GM12878 (cell line): ENCODE results near the gene NEMF. TPM values are rescaled to one million over a fixed set of nuclear protein-coding genes. Genes with fewer than 3 reads are reported as not detected.
A peak's percentile ranks its signal among the peaks of the same experiment; 100 is the strongest.

Source experiments
- BHLHE40 ChIP-seq, 2 experiments: fragments of 450-650 bp in 1 of 2; IDR thresholded peaks; 2 replicates each; pipeline ENCODE4 v1.6.1; 2011 to 2017; ENCODE audit warnings: low read depth in 2 of 2, borderline replicate concordance in 1 of 2, improper control_type of control experiment in 1 of 2, low read length in 1 of 2, mild to moderate bottlenecking in 1 of 2
- BMI1 ChIP-seq: fragments of 450-650 bp; IDR thresholded peaks from 2 replicates; pipeline ENCODE4 v1.6.1; 2016; ENCODE audit warnings: mild to moderate bottlenecking, moderate library complexity, borderline replicate concordance
- CEBPB ChIP-seq, 2 experiments: fragments of 150-350 bp in 1 of 2; IDR thresholded peaks; 2 replicates each; pipeline ENCODE4 v1.6.1; 2012 to 2014; ENCODE audit warnings: low read depth in 2 of 2, low read length in 2 of 2, borderline replicate concordance in 1 of 2, inconsistent platforms in 1 of 2
- HDAC2 ChIP-seq: fragments of 200-600 bp; sonication (generic); IDR thresholded peaks from 2 replicates; pipeline ENCODE4 v1.6.1; 2017
- HDAC6 ChIP-seq: fragments of 200-600 bp; sonication (generic); IDR thresholded peaks from one replicate; pipeline ENCODE4 v1.8.0; 2017; ENCODE audit warnings: antibody characterized with exemption; ENCODE audit not compliant: unreplicated experiment
- IRF4 ChIP-seq: IDR thresholded peaks from 2 replicates; pipeline ENCODE4 v1.6.1; 2011; ENCODE audit warnings: low read depth, low read length
- JUND ChIP-seq: IDR thresholded peaks from 2 replicates; pipeline ENCODE4 v1.6.1; 2012; ENCODE audit warnings: low read depth, mild to moderate bottlenecking, low read length, improper control_type of control experiment, moderate library complexity
- MYC ChIP-seq: IDR thresholded peaks from 2 replicates; pipeline ENCODE4 v1.6.1; 2011; ENCODE audit warnings: mild to moderate bottlenecking, low read length, moderate library complexity, inconsistent platforms; ENCODE audit not compliant: insufficient read depth, insufficient replicate concordance, insufficient read length, severe bottlenecking
- NR2F1 ChIP-seq: fragments of 450-650 bp; conservative IDR thresholded peaks from 2 replicates; pipeline ENCODE4 v1.6.1; 2017; ENCODE audit warnings: mild to moderate bottlenecking
- PML ChIP-seq: IDR thresholded peaks from 2 replicates; pipeline ENCODE4 v1.6.1; 2012; ENCODE audit warnings: low read length, inconsistent platforms
- POLR2AphosphoS2 ChIP-seq: IDR thresholded peaks from 2 replicates; pipeline ENCODE4 v1.6.1; 2011; ENCODE audit warnings: low read depth, mild to moderate bottlenecking, low read length, improper control_type of control experiment, moderate library complexity
- RFX5 ChIP-seq: IDR thresholded peaks from 2 replicates; pipeline ENCODE4 v1.6.1; 2011; ENCODE audit warnings: low read depth, low read length, improper control_type of control experiment
- RUNX3 ChIP-seq: IDR thresholded peaks from 2 replicates; pipeline ENCODE4 v1.6.1; 2012; ENCODE audit warnings: low read length, inconsistent platforms
- SIX5 ChIP-seq: IDR thresholded peaks from 2 replicates; pipeline ENCODE4 v1.6.1; 2011; ENCODE audit warnings: mild to moderate bottlenecking, low read depth, low read length, moderate library complexity; ENCODE audit not compliant: severe bottlenecking
- SMAD5 ChIP-seq: IDR thresholded peaks from 2 replicates; pipeline ENCODE4 v1.6.1; 2016; ENCODE audit warnings: antibody characterized with exemption, low read depth
- SMARCA5 ChIP-seq: fragments of 450-650 bp; IDR thresholded peaks from 2 replicates; pipeline ENCODE4 v1.6.1; 2017; ENCODE audit warnings: mild to moderate bottlenecking
- STAT3 ChIP-seq: IDR thresholded peaks from 2 replicates; pipeline ENCODE4 v1.6.1; 2011; ENCODE audit warnings: low read depth, low read length, improper control_type of control experiment
- TAF1 ChIP-seq: IDR thresholded peaks from 2 replicates; pipeline ENCODE4 v1.6.1; 2011; ENCODE audit warnings: mild to moderate bottlenecking, low read depth, low read length, borderline replicate concordance
- TCF12 ChIP-seq: IDR thresholded peaks from 2 replicates; pipeline ENCODE4 v1.6.1; 2011; ENCODE audit warnings: low read depth, mild to moderate bottlenecking, low read length
- TCF3 ChIP-seq: IDR thresholded peaks from 2 replicates; pipeline ENCODE4 v1.6.1; 2012; ENCODE audit warnings: low read depth, mild to moderate bottlenecking, low read length, borderline replicate concordance; ENCODE audit not compliant: insufficient read depth
- YBX1 ChIP-seq: fragments of 450-650 bp; IDR thresholded peaks from 2 replicates; pipeline ENCODE4 v1.6.1; 2016; ENCODE audit warnings: antibody characterized with exemption
- ZSCAN29 ChIP-seq: fragments of 450-650 bp; IDR thresholded peaks from 2 replicates; pipeline ENCODE4 v1.6.1; 2017; ENCODE audit warnings: mild to moderate bottlenecking, moderate library complexity
- polyA plus RNA-seq, 11 experiments: library from polyadenylated mRNA; depleted of rRNA in 4 of 11; unstranded in 6 of 11; stranded (reverse) in 5 of 11; fragments of >200 nt; fragmentation: Nextera tagmentation in 4 of 11; fragmentation: Illumina TruSeq in 1 of 11; extraction: Ambion mirVana in 4 of 11; extraction: Trizol in 1 of 11; gene quantifications; 1 replicate in 1 of 11; 2 replicates in 10 of 11; pipeline versions ENCODE4 v1.2.1 to v1.2.3, GENCODE V29; 2011 to 2016; ENCODE audit warnings: inconsistent platforms in 2 of 11, missing spikeins in 2 of 11, low read depth in 1 of 11
- total RNA-seq, 4 experiments: library from RNA; depleted of rRNA in 3 of 4; stranded (reverse); fragments of >200 nt in 3 of 4; fragmentation: Illumina TruSeq in 1 of 4; extraction: Trizol in 1 of 4; gene quantifications; 2 replicates each; pipeline versions ENCODE4 v1.2.1 to v1.2.3, GENCODE V29; 2013 to 2021
- TF ChIP-seq, protein P1 (sequence below): fragments of 450-650 bp; IDR thresholded peaks from 2 replicates; pipeline ENCODE4 v1.6.1; 2016; ENCODE audit warnings: mild to moderate bottlenecking, moderate library complexity, borderline replicate concordance
- TF ChIP-seq, protein P2 (sequence below), 3 experiments: IDR thresholded peaks in 2 of 3; conservative IDR thresholded peaks in 1 of 3; 2 replicates each; pipeline ENCODE4 v1.5.1; 2011; ENCODE audit warnings: low read depth in 3 of 3, low read length in 3 of 3, mild to moderate bottlenecking in 3 of 3, control low read depth in 2 of 3, moderate library complexity in 2 of 3, inconsistent platforms in 1 of 3, mixed read lengths in 1 of 3; ENCODE audit not compliant: control insufficient read depth in 2 of 3, insufficient read depth in 1 of 3; ENCODE audit errors: extremely low read depth in 1 of 3
- TF ChIP-seq, protein P3 (sequence below): IDR thresholded peaks from 2 replicates; pipeline ENCODE4 v1.6.1; 2011; ENCODE audit warnings: low read depth, mild to moderate bottlenecking, low read length, moderate library complexity, borderline replicate concordance; ENCODE audit errors: extremely low read depth

Gene NEMF
- total and polyA plus RNA-seq, 10 of the 15 experiments (the other 5 are each of a cell fraction or from before 2014, with no cell fraction given) = 31.5 to 80.1 (median 61.1) TPM

DNA sequence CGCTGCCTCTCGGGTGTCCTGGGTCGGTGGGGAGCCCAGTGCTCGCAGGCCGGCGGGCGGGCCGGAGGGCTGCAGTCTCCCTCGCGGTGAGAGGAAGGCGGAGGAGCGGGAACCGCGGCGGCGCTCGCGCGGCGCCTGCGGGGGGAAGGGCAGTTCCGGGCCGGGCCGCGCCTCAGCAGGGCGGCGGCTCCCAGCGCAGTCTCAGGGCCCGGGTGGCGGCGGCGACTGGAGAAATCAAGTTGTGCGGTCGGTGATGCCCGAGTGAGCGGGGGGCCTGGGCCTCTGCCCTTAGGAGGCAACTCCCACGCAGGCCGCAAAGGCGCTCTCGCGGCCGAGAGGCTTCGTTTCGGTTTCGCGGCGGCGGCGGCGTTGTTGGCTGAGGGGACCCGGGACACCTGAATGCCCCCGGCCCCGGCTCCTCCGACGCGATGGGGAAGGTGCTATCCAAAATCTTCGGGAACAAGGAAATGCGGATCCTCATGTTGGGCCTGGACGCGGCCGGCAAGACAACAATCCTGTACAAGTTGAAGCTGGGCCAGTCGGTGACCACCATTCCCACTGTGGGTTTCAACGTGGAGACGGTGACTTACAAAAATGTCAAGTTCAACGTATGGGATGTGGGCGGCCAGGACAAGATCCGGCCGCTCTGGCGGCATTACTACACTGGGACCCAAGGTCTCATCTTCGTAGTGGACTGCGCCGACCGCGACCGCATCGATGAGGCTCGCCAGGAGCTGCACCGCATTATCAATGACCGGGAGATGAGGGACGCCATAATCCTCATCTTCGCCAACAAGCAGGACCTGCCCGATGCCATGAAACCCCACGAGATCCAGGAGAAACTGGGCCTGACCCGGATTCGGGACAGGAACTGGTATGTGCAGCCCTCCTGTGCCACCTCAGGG is 41.0 kb upstream of the NEMF start (continued):
- TF ChIP-seq, protein P1, sequence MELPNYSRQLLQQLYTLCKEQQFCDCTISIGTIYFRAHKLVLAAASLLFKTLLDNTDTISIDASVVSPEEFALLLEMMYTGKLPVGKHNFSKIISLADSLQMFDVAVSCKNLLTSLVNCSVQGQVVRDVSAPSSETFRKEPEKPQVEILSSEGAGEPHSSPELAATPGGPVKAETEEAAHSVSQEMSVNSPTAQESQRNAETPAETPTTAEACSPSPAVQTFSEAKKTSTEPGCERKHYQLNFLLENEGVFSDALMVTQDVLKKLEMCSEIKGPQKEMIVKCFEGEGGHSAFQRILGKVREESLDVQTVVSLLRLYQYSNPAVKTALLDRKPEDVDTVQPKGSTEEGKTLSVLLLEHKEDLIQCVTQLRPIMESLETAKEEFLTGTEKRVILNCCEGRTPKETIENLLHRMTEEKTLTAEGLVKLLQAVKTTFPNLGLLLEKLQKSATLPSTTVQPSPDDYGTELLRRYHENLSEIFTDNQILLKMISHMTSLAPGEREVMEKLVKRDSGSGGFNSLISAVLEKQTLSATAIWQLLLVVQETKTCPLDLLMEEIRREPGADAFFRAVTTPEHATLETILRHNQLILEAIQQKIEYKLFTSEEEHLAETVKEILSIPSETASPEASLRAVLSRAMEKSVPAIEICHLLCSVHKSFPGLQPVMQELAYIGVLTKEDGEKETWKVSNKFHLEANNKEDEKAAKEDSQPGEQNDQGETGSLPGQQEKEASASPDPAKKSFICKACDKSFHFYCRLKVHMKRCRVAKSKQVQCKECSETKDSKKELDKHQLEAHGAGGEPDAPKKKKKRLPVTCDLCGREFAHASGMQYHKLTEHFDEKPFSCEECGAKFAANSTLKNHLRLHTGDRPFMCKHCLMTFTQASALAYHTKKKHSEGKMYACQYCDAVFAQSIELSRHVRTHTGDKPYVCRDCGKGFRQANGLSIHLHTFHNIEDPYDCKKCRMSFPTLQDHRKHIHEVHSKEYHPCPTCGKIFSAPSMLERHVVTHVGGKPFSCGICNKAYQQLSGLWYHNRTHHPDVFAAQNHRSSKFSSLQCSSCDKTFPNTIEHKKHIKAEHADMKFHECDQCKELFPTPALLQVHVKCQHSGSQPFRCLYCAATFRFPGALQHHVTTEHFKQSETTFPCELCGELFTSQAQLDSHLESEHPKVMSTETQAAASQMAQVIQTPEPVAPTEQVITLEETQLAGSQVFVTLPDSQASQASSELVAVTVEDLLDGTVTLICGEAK = no peak
- TF ChIP-seq BMI1 (no peak), RUNX3 (peak; percentile 80), SMARCA5 (peak; percentile 77), SMAD5 (no peak; the same call in 1 of the 2 replicates), TCF3 (0 out of 2 replicates have a peak, but pooled peaks have one; percentile 12), MYC (peak; percentile 27), SIX5 (no peak), STAT3 (no peak), HDAC2 (no peak), HDAC6 (no peak), TCF12 (no peak), TAF1 (no peak), ZSCAN29 (peak; percentile 20), POLR2AphosphoS2 (0 out of 2 replicates have a peak, but pooled peaks have one; percentile 5), CEBPB (IDR thresholded peaks at IDR 0.05; ENCODE audit: borderline replicate concordance in 1 of 2, low read depth in 2 of 2, low read length in 2 of 2) (no peak), BHLHE40 (IDR thresholded peaks at IDR 0.05; ENCODE audit: borderline replicate concordance in 1 of 2, low read depth in 2 of 2, low read length in 1 of 2) (peak; percentile 35 to 52; a peak in 2 of 4 replicates), IRF4 (no peak), RFX5 (no peak), PML (no peak), JUND (no peak), YBX1 (no peak), NR2F1 (peak; percentile 90)
- TF ChIP-seq, protein P2, sequence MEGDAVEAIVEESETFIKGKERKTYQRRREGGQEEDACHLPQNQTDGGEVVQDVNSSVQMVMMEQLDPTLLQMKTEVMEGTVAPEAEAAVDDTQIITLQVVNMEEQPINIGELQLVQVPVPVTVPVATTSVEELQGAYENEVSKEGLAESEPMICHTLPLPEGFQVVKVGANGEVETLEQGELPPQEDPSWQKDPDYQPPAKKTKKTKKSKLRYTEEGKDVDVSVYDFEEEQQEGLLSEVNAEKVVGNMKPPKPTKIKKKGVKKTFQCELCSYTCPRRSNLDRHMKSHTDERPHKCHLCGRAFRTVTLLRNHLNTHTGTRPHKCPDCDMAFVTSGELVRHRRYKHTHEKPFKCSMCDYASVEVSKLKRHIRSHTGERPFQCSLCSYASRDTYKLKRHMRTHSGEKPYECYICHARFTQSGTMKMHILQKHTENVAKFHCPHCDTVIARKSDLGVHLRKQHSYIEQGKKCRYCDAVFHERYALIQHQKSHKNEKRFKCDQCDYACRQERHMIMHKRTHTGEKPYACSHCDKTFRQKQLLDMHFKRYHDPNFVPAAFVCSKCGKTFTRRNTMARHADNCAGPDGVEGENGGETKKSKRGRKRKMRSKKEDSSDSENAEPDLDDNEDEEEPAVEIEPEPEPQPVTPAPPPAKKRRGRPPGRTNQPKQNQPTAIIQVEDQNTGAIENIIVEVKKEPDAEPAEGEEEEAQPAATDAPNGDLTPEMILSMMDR (IDR thresholded peaks at IDR 0.05 in 2 of 3, conservative IDR thresholded peaks at IDR 0.05 in 1 of 3; ENCODE audit: control insufficient read depth in 2 of 3, extremely low read depth in 1 of 3, insufficient read depth in 1 of 3, low read depth in 3 of 3, low read length in 3 of 3) = no peak
- TF ChIP-seq, protein P3, sequence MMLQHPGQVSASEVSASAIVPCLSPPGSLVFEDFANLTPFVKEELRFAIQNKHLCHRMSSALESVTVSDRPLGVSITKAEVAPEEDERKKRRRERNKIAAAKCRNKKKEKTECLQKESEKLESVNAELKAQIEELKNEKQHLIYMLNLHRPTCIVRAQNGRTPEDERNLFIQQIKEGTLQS = no peak
